HFFc6 (cell line): ENCODE data around the gene RMDN2. TPM values are rescaled to one million over a fixed set of nuclear protein-coding genes. Genes with fewer than 3 reads are reported as not detected.
A peak's percentile ranks its signal among the peaks of the same experiment; 100 is the strongest.

Experiments used
- DNase-seq: peaks from one replicate; pipeline ENCODE4 v3.0.0-alpha.2; 2018
- H3K27ac Mint-ChIP-seq: 2 replicates; pipeline ENCODE4 v1.8.0; 2020; ENCODE audit warnings: mild to moderate bottlenecking, mixed read lengths
- H3K27me3 Mint-ChIP-seq: 2 replicates; pipeline ENCODE4 v1.8.0; 2021; ENCODE audit warnings: mild to moderate bottlenecking, moderate library complexity, mixed read lengths; ENCODE audit not compliant: insufficient read depth
- H3K36me3 Mint-ChIP-seq: 2 replicates; pipeline ENCODE4 v1.8.0; 2021; ENCODE audit warnings: low read depth, mixed read lengths
- H3K4me1 Mint-ChIP-seq: 2 replicates; pipeline ENCODE4 v1.8.0; 2020; ENCODE audit warnings: low read depth, mixed read lengths
- H3K4me3 Mint-ChIP-seq: 2 replicates; pipeline ENCODE4 v1.8.0; 2020; ENCODE audit warnings: mild to moderate bottlenecking, moderate library complexity, mixed read lengths
- H3K9me3 Mint-ChIP-seq: 2 replicates; pipeline ENCODE4 v1.8.0; 2020; ENCODE audit warnings: mild to moderate bottlenecking, mixed read lengths
- total RNA-seq, 6 experiments: library from RNA; stranded (reverse); fragmentation: NEBNext Ultra II Directional; extraction: Animal tissue kit (Norgen Biotek cat#: 25700); gene quantifications; 2 replicates in 1 of 6; 3 replicates in 5 of 6; pipeline ENCODE4 v1.2.3, GENCODE V29; 2021
- TF ChIP-seq, protein P1 (sequence below): fragments of 200-600 bp; sonication (generic); IDR thresholded peaks from 2 replicates; pipeline ENCODE4 v1.5.0; 2021; ENCODE audit warnings: antibody characterized with exemption, mild to moderate bottlenecking

RMDN2 gene
- total RNA-seq, 6 experiments from 2014 or later = 2.6 to 6.7 (median 3.4) TPM

DNA sequence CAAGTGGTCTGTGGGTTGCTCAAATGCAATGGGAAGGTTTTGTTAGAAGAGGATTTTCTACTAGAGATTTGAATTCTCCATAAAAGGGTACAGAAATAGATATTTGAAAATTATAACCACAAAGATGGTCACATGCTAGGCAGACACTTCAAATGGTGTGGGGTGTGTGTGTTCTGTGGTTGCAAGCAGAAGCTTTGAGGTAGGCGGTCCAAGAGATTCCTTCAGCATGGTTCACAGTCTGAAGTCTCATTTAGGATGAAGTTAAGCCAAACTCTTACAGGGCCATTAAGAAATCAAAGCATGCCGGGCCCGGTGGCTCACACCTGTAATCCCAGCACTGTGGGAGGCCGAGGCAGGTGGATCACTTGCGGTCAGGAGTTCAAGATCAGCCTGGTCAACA, 38.3 kb upstream of the RMDN2 start:
- H3K9me3 Mint-ChIP-seq = no peaks in the 10 kb centered on the region
- H3K27me3 Mint-ChIP-seq = peaks cover 7% of the 10 kb centered on the region
- H3K4me3 Mint-ChIP-seq = no peak overlapping the region
- no peaks in the 10 kb centered on the region for H3K36me3 Mint-ChIP-seq
- no peak overlapping the region for H3K27ac Mint-ChIP-seq
- peaks cover 15% of the 10 kb centered on the region for H3K4me1 Mint-ChIP-seq
- DNase-seq = peak; percentile 72
- TF ChIP-seq, protein P1, sequence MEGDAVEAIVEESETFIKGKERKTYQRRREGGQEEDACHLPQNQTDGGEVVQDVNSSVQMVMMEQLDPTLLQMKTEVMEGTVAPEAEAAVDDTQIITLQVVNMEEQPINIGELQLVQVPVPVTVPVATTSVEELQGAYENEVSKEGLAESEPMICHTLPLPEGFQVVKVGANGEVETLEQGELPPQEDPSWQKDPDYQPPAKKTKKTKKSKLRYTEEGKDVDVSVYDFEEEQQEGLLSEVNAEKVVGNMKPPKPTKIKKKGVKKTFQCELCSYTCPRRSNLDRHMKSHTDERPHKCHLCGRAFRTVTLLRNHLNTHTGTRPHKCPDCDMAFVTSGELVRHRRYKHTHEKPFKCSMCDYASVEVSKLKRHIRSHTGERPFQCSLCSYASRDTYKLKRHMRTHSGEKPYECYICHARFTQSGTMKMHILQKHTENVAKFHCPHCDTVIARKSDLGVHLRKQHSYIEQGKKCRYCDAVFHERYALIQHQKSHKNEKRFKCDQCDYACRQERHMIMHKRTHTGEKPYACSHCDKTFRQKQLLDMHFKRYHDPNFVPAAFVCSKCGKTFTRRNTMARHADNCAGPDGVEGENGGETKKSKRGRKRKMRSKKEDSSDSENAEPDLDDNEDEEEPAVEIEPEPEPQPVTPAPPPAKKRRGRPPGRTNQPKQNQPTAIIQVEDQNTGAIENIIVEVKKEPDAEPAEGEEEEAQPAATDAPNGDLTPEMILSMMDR = no peak

DNA sequence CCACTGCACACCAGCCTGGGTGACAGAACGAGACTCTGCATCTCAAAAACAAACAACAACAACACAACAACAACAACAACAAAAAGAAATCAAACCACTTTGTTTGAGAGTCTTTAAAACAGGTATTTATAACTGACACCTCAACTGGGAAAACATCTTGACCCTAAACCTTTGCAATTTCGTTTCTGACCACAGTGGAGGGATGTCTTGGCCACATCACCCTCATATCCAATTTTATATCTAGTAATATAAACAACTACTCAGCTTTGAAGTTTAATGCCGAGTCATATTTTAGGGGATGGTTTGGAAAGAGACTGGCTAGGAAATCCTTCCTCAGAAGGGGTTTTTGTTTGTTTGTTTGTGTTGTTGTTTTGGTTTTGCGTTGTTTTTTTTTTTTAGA, 37.8 kb upstream of the RMDN2 start:
- H3K27ac Mint-ChIP-seq = no peak overlapping the region
- TF ChIP-seq, protein P1 = no peak
- no peak for DNase-seq
- H3K36me3 Mint-ChIP-seq = no peaks in the 10 kb centered on the region
- H3K27me3 Mint-ChIP-seq = peaks cover 7% of the 10 kb centered on the region
- H3K9me3 Mint-ChIP-seq = no peaks in the 10 kb centered on the region
- no peak overlapping the region for H3K4me3 Mint-ChIP-seq
- peaks cover 20% of the 10 kb centered on the region for H3K4me1 Mint-ChIP-seq

DNA sequence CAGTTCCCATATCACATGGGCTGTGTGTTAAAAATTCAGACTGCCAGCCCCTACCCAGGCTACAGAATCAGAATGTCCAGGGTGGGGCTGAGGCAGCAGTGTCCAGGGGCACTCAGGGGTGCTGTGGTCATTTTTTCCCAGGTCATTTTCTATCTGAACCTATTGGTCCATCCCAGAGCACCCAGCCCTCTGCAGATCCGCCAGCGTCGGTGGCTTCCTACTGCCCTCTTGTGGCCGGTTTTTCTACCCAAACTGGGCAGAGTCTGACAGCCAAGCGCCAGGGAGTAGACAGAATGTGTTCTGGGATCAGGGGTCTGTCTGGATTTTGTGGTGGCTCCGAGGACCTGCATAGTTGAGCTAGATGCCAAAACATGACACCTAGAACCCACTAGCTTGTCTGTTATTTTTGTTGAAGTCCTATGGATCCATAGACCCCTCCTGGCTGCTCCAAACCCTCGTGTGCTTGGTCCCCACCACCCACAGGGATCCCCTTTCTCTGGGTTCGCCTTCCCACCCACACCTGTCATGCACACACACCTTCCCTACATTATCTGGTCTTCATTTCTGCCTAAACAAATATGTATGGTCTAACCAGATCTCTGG, 34.1 kb upstream of the RMDN2 start:
- no peaks in the 10 kb centered on the region for H3K36me3 Mint-ChIP-seq
- no peak overlapping the region for H3K4me3 Mint-ChIP-seq
- DNase-seq = peak; percentile 61
- TF ChIP-seq, protein P1 = peak; percentile 93
- H3K27me3 Mint-ChIP-seq = peaks cover 5% of the 10 kb centered on the region
- no peaks in the 10 kb centered on the region for H3K9me3 Mint-ChIP-seq
- H3K4me1 Mint-ChIP-seq = peaks cover 34% of the 10 kb centered on the region
- H3K27ac Mint-ChIP-seq = no peak overlapping the region

DNA sequence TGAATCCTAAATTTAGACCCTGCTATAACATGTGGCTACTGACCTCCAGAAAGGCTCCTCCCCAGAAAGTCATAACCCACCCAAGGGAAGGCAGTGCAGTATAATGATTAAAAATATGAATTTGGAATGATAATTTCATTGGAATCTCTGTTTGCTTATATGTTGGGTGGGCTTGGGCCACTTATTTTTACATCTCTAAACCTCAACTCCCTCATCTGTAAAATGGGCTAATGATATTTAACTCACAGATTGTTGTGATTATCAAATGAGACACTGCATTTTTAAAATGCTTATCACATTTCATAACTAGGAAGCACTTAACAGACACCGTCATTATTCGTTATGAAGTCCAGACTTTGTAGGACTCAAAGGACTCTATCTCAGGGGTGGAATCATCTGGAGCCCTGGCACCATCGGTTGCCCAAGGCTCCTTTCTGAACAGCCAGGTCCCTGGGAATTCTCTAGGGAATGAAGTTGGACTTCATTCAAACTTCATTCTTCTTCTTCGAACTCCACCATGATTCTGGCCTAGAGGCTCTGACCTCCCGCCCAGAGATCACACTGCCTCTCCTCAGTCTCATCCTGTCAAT, 33.1 kb upstream of the RMDN2 start:
- TF ChIP-seq, protein P1 = no peak
- Mint-ChIP-seq H3K4me1 (peaks cover 25% of the 10 kb centered on the region), H3K9me3 (no peaks in the 10 kb centered on the region), H3K27me3 (peaks cover 5% of the 10 kb centered on the region), H3K4me3 (no peak overlapping the region; the same call in 1 of the 2 replicates), H3K27ac (no peak overlapping the region), H3K36me3 (no peaks in the 10 kb centered on the region)
- DNase-seq = no peak

DNA sequence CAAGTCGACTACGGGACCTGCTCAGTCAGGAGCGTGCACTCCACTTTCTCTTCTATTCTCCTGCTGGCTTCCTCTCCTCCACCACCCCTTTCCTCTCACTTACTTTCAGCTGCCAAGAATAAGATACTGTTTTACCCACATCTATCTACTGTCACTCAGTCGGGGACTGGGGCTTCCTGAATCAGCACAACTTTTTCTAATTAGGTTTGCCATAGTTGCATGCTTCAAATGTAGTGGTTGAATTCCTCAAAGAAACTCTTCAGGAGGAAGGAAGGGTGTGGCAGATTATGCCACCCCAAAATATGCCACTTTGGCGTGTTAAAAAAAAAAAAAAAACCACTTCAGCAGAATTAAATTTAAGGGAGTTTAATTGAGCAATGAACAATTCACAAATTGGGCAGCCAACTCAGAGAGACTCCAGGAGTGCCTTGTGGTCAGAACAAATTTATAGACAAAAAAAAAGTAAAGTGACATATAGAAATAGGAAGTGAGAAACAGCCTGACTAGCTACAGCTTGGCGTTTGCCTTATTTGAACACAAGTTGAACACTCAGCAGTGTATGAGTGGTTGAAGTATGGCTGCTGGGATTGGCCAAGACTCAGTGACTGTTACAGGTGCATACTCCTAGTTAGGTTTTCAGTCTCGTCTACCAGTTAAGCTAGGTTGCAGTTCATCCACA, 32.5 kb upstream of the RMDN2 start:
- peak overlapping the region; percentile 4; the same call in 1 of the 2 replicates for H3K27ac Mint-ChIP-seq
- peaks cover 7% of the 10 kb centered on the region for H3K27me3 Mint-ChIP-seq
- TF ChIP-seq, protein P1 = no peak
- no peaks in the 10 kb centered on the region for H3K36me3 Mint-ChIP-seq
- H3K4me3 Mint-ChIP-seq = no peak overlapping the region; the same call in 1 of the 2 replicates
- no peak for DNase-seq
- no peaks in the 10 kb centered on the region for H3K9me3 Mint-ChIP-seq
- peaks cover 24% of the 10 kb centered on the region for H3K4me1 Mint-ChIP-seq
